GM12878 (cell line): ENCODE data around the gene OR56B1. TPM values are rescaled to one million over a fixed set of nuclear protein-coding genes. Genes with fewer than 3 reads are reported as not detected.

ENCODE experiments used
- ATAC-seq: fragments of 200-7000 bp; cut with Tn5 transposase; 3 replicates; pipeline ENCODE4 v1.9.1; 2020; ENCODE audit warnings: mild to moderate bottlenecking, moderate library complexity
- BruUV-seq: library from RNA; stranded (reverse); fragments of 400-500 nt; replicated peaks from 2 replicates; lab custom pipeline; 2021; lab: Mats Ljungman, UMichigan
- CTCF ChIA-PET: fragments of 300-600 bp; sonication (Branson Sonifier 250); formaldehyde crosslinking; extraction: SDS; loops from one replicate; lab custom pipeline; 2021; ENCODE audit warnings: inconsistent platforms; lab: Yijun Ruan, JAX
- POLR2A ChIA-PET: fragments of 350-600 bp; formaldehyde crosslinking; extraction: SDS; loops from one replicate; lab custom pipeline; 2021; ENCODE audit warnings: inconsistent platforms; lab: Charles Lee
- RAD21 ChIA-PET: fragments of 300-600 bp; sonication (Branson Sonifier 250); formaldehyde crosslinking; loops from one replicate; lab custom pipeline; 2023; ENCODE audit warnings: antibody characterized with exemption; ENCODE audit not compliant: unreplicated experiment; lab: Charles Lee
- SMC1A ChIA-PET: fragments of 300-600 bp; sonication (Branson Sonifier 250); formaldehyde crosslinking; loops from one replicate; lab custom pipeline; 2023; ENCODE audit not compliant: unreplicated experiment, uncharacterized antibody; lab: Charles Lee
- DNase-seq: peaks from one replicate; pipeline ENCODE4 v3.0.0-alpha.2; 2011; ENCODE audit warnings: low read depth, low spot score
- FAIRE-seq: peaks from 3 replicates; lab custom pipeline; 2011; peaks lifted over from hg19 to GRCh38; lab: Jason Lieb, UNC
- H2AFZ ChIP-seq: 2 replicates; pipeline ENCODE4 v1.6.0; 2011; ENCODE audit warnings: low read depth, low read length, control low read depth; ENCODE audit not compliant: control insufficient read depth
- H3K27ac ChIP-seq: 2 replicates; pipeline ENCODE4 v1.5.1; 2011; ENCODE audit warnings: control low read depth; ENCODE audit not compliant: control insufficient read depth, insufficient read depth
- H3K27me3 ChIP-seq, 2 experiments: replicated peaks in 1 of 2; 2 replicates each; pipeline versions ENCODE4 v1.6.0 to v1.6.1; 2011; ENCODE audit warnings: low read length in 1 of 2; ENCODE audit not compliant: control insufficient read depth in 2 of 2, insufficient read depth in 2 of 2
- H3K36me3 ChIP-seq, 2 experiments: 2 replicates each; pipeline ENCODE4 v1.5.1; 2011; ENCODE audit warnings: low read length in 1 of 2; ENCODE audit not compliant: control insufficient read depth in 2 of 2, insufficient read depth in 2 of 2
- H3K4me1 ChIP-seq: 2 replicates; pipeline ENCODE4 v1.6.1; 2011; ENCODE audit warnings: mild to moderate bottlenecking, low read length, moderate library complexity, mixed read lengths; ENCODE audit not compliant: control insufficient read depth, insufficient read depth
- H3K4me2 ChIP-seq: 2 replicates; pipeline ENCODE4 v1.6.0; 2011; ENCODE audit warnings: control low read depth; ENCODE audit not compliant: control insufficient read depth, insufficient read depth
- H3K4me3 ChIP-seq: fragments of 200-600 bp; sonication (generic); 2 replicates; pipeline ENCODE4 v1.5.1; 2016
- H3K79me2 ChIP-seq: 2 replicates; pipeline ENCODE4 v1.6.0; 2011; ENCODE audit warnings: low read length; ENCODE audit not compliant: control insufficient read depth, insufficient read depth
- H3K9ac ChIP-seq: 2 replicates; pipeline ENCODE4 v1.8.0; 2011; ENCODE audit warnings: low read length, control low read depth, mixed read lengths; ENCODE audit not compliant: control insufficient read depth, insufficient read depth
- H3K9me3 ChIP-seq: replicated peaks from 3 replicates; pipeline ENCODE4 v1.5.1; 2011; ENCODE audit warnings: mild to moderate bottlenecking, low read length; ENCODE audit not compliant: control insufficient read depth, insufficient read depth
- H4K20me1 ChIP-seq: 2 replicates; pipeline ENCODE4 v1.6.0; 2011; ENCODE audit not compliant: control insufficient read depth, insufficient read depth
- FOXK2 ChIP-seq: fragments of 450-650 bp; IDR thresholded peaks from 2 replicates; pipeline ENCODE4 v1.6.1; 2017; ENCODE audit warnings: mild to moderate bottlenecking, moderate library complexity
- FOXM1 ChIP-seq: IDR thresholded peaks from 2 replicates; pipeline ENCODE4 v1.6.1; 2012; ENCODE audit warnings: low read depth, mild to moderate bottlenecking, inconsistent platforms, low read length, moderate library complexity
- GATAD2B ChIP-seq: fragments of 450-650 bp; conservative IDR thresholded peaks from 2 replicates; pipeline ENCODE4 v1.6.1; 2017; ENCODE audit warnings: low read depth, mild to moderate bottlenecking, moderate library complexity
- IKZF2 ChIP-seq, 2 experiments: fragments of 450-650 bp; IDR thresholded peaks; 2 replicates each; pipeline ENCODE4 v1.6.1; 2017; ENCODE audit warnings: mild to moderate bottlenecking in 2 of 2, moderate library complexity in 2 of 2
- POLR2A ChIP-seq: IDR thresholded peaks from 2 replicates; pipeline ENCODE4 v1.6.1; 2011; ENCODE audit warnings: low read depth, mild to moderate bottlenecking, low read length
- RELA ChIP-seq: fragments of 450-650 bp; IDR thresholded peaks from 2 replicates; pipeline ENCODE4 v1.8.0; 2014; ENCODE audit warnings: borderline replicate concordance; ENCODE audit not compliant: partially characterized antibody
- ZNF217 ChIP-seq: fragments of 450-650 bp; IDR thresholded peaks from 2 replicates; pipeline ENCODE4 v1.6.1; 2017; ENCODE audit warnings: antibody characterized with exemption, mild to moderate bottlenecking
- ZNF24 ChIP-seq: fragments of 450-650 bp; IDR thresholded peaks from 2 replicates; pipeline ENCODE4 v1.6.1; 2017; ENCODE audit warnings: antibody characterized with exemption, mild to moderate bottlenecking
- WGBS: methylation state at CpG from one replicate; pipeline ENCODE4 v1.1.6; 2016; ENCODE audit warnings: low lambda C conversion rate; ENCODE audit not compliant: insufficient replicate concordance, insufficient coverage; ENCODE audit errors: missing lambda C conversion rate; 5-methylcytosine and 5-hydroxymethylcytosine counted together
- in situ Hi-C: fragments of 300-500 bp; cut with MboI; formaldehyde crosslinking; loops from 9 replicates; pipeline ENCODE4 v1.14.3; 2018; ENCODE audit warnings: mixed read lengths
- intact Hi-C: fragments of 100-400 bp; cut with micrococcal nuclease; formaldehyde crosslinking; loops from one replicate; pipeline ENCODE4 v1.14.2; 2022; ENCODE audit not compliant: unreplicated experiment
- polyA plus RNA-seq, 11 experiments: library from polyadenylated mRNA; depleted of rRNA in 4 of 11; unstranded in 6 of 11; stranded (reverse) in 5 of 11; fragments of >200 nt; fragmentation: Nextera tagmentation in 4 of 11; fragmentation: Illumina TruSeq in 1 of 11; extraction: Ambion mirVana in 4 of 11; extraction: Trizol in 1 of 11; gene quantifications; 1 replicate in 1 of 11; 2 replicates in 10 of 11; pipeline versions ENCODE4 v1.2.1 to v1.2.3, GENCODE V29; 2011 to 2016; ENCODE audit warnings: inconsistent platforms in 2 of 11, missing spikeins in 2 of 11, low read depth in 1 of 11
- total RNA-seq, 4 experiments: library from RNA; depleted of rRNA in 3 of 4; stranded (reverse); fragments of >200 nt in 3 of 4; fragmentation: Illumina TruSeq in 1 of 4; extraction: Trizol in 1 of 4; gene quantifications; 2 replicates each; pipeline versions ENCODE4 v1.2.1 to v1.2.3, GENCODE V29; 2013 to 2021
- TF ChIP-seq, protein P1 (sequence below): fragments of 150-350 bp; IDR thresholded peaks from 2 replicates; pipeline ENCODE4 v1.6.1; 2014; ENCODE audit warnings: mild to moderate bottlenecking, low read depth, low read length

The OR56B1 gene
- total and polyA plus RNA-seq, 10 of the 15 experiments (the other 5 are each of a cell fraction or from before 2014, with no cell fraction given) = 0.04 to 0.71 (median 0.36) TPM; not detected in 3

DNA sequence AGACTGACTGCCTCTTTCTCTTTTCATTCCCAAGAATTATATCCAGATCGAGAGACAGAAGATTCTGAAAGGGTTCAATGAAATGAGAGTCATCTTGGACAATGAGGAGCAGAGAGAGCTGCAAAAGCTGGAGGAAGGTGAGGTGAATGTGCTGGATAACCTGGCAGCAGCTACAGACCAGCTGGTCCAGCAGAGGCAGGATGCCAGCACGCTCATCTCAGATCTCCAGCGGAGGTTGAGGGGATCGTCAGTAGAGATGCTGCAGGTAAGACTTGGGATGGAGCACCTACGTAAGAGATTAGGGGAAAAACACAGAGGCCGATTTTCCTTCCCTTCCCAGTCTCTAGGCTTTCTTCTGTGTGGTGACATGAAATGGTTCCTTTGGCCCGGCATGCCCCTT lies 38.0 kb upstream of the OR56B1 start:
- no peaks in the 10 kb centered on the region; the same call in 1 of the 2 replicates for H3K4me1 ChIP-seq
- H3K27me3 ChIP-seq = no peaks in the 10 kb centered on the region
- H3K36me3 ChIP-seq = peaks cover 6 to 55% of the 10 kb centered on the region in 2 experiments
- ChIA-PET SMC1A (interaction anchor here (1.4 to 6.4 kb wide), 2 partner anchors 8 to 14 kb away, joined by 7 to 52 read pairs; partner anchors contain the start of genes TRIM22 and TRIM5), CTCF (interaction anchor here (1.3 to 5.0 kb wide), 3 partner anchors 8 to 14 kb away, joined by 3 to 25 read pairs (median 25); partner anchors contain the start of gene TRIM22), POLR2A (interaction anchor here (4.9 kb wide), 1 partner anchor 7 kb away, joined by 58 read pairs; the partner anchor contains the start of gene TRIM22), RAD21 (interaction anchor here (5.5 kb wide), 1 partner anchor 8 kb away, joined by 61 read pairs; the partner anchor contains the start of gene TRIM22)
- no peak for DNase-seq
- WGBS = 98% methylated on average over 7 of the region's 7 CpGs
- H3K79me2 ChIP-seq = peaks cover 66% of the 10 kb centered on the region
- ATAC-seq = no peak
- peak overlapping the region; percentile 61; the same call in 1 of the 2 replicates for H3K4me2 ChIP-seq
- peaks cover 5% of the 10 kb centered on the region; the same call in 1 of the 2 replicates for H4K20me1 ChIP-seq
- H3K4me3 ChIP-seq = no peak overlapping the region
- in situ Hi-C loops = loop anchor here (25.0 kb wide), 2 partner anchors 1814 to 1836 kb away; partner anchors contain the start of genes PPFIBP2 and STIM1
- peaks cover 5% of the 10 kb centered on the region for H3K9me3 ChIP-seq
- intact Hi-C loops = loop anchor here (10.0 kb wide), 1 partner anchor 1047 kb away; no protein-coding TSS in a partner anchor
- no peak overlapping the region for H3K27ac ChIP-seq
- no peak overlapping the region for H2AFZ ChIP-seq
- FAIRE-seq = no peak
- BruUV-seq = no TSS peak
- no peak for TF ChIP-seq FOXM1
- no peak for TF ChIP-seq ZNF217
- no peak for TF ChIP-seq RELA
- no peak for TF ChIP-seq FOXK2
- TF ChIP-seq ZNF24 = no peak
- 0 out of 2 replicates have a peak, but pooled peaks have one; percentile 42 for TF ChIP-seq POLR2A
- no peak for TF ChIP-seq GATAD2B
- TF ChIP-seq, protein P1, sequence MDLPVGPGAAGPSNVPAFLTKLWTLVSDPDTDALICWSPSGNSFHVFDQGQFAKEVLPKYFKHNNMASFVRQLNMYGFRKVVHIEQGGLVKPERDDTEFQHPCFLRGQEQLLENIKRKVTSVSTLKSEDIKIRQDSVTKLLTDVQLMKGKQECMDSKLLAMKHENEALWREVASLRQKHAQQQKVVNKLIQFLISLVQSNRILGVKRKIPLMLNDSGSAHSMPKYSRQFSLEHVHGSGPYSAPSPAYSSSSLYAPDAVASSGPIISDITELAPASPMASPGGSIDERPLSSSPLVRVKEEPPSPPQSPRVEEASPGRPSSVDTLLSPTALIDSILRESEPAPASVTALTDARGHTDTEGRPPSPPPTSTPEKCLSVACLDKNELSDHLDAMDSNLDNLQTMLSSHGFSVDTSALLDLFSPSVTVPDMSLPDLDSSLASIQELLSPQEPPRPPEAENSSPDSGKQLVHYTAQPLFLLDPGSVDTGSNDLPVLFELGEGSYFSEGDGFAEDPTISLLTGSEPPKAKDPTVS = no peak
- TF ChIP-seq IKZF2 (IDR thresholded peaks at IDR 0.05) = no peak
- H3K9ac ChIP-seq = no peak overlapping the region
